RPMI7951 (cell line): ENCODE measurements around the gene IPCEF1. TPM values are rescaled to one million over a fixed set of nuclear protein-coding genes. Genes with fewer than 3 reads are reported as not detected.
"Not testable (repeated sequence)": the region's sequence is repeated elsewhere in the genome, so short reads cannot be mapped to it uniquely, and the experiment has no call there.

ENCODE experiments used
- DNase-seq: peaks from one replicate; pipeline ENCODE4 v3.0.0-alpha.2; 2012; ENCODE audit warnings: low read depth
- total RNA-seq: library from RNA; depleted of rRNA; stranded (reverse); fragments of >200 nt; shearing (Covaris generic); gene quantifications from 2 replicates; pipeline ENCODE4 v1.2.3, GENCODE V29; 2014

IPCEF1 gene
- total RNA-seq, 1 experiment from 2014 or later, result under 0.01 TPM

DNA sequence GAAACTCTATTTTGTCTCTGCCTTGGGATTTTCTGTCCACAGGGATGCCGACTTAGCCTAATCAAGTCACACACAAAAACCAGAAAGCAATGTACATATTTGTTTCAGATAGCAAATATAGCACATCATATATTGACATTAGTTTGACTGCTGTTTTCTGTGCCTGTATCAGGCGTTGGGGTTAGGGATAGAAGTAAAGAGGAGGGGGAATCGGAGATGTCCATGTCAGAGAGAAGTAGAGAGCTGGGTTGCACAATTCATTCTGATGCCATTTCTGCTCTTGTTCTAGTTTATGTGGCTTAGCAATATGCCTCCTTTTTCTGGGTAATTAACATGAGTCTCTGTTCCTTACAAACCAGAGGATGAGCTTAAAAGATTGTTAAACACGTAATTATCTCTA lies 14.7 kb upstream of the IPCEF1 start:
- DNase-seq, result no peak

DNA sequence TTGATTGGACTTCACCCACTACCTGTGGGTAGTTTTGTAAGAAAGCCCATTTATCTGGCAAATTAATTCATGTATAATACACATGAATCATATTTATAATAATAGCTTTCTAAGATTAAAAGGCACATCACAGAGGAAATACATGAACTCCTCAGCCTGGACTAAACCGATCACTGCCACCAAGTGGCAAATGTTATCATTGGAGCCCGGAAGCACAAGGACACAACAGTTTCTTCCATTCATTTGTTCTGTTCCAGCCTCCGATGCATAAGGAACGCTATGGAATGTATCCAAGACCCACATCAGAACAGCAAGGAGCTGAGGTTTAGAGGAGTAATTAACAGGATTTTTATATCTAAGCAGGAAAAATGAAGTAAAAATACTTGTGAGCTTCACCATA lies 13.9 kb upstream of the IPCEF1 start:
- peak; percentile 66 for DNase-seq

DNA sequence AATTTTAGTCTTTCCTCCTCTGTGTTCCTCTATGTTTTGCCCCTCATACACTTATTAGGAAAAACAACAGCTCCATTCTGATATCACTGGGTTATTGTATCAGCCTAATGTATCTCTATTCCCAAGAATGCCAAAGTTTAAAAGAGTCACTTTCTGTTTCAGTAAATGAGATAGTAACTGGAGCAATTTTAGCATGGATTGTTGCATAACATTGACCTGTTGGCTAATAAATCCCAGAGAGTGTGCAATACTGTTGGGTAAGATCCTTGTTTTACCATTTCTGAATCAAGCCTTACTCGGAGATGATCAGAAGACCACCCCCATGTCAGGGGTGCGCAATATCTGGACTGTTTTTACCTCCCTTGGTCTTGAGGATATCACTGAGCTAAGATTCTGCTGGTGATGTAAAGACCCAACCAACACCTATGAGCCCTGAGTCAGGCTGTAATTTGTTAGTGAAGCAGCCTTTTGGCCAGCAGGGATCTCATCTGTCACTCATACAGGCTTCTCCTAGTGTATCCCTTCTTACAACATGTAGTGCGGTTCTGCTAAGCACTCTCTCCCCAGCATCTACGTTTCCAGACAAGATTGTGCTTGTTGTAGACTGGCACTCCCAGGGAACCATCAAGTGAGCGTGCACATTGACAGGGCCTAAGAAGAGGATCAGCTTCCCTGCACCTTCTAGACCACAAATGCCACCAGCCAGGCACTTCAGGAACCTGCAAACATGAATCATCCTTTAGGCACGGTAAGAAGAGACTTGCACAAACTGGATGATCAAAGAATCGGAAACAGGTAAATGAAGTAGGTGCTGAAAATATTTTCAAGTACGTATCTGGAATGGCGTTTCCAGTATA lies 11.5 kb upstream of the IPCEF1 start:
- no peak for DNase-seq

DNA sequence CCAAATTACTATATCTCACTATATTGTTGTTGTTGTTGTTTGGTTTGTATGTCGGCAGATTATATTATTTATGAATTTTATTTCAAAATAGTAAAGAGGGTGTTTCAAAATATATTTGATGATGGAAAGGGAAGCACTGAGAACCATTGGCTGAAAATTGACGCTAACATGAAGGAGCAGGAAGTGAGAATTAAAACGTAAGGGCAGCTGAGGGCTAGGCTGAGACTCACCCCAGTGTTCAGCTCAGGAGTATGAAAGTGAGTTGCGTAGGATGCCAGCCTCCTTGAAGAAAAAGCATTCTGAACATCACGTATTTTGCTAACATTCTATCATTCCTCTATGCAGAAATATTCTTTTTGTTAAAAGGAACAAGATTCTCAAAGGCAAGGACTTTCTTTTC lies 10.7 kb upstream of the IPCEF1 start:
- DNase-seq, result no peak

DNA sequence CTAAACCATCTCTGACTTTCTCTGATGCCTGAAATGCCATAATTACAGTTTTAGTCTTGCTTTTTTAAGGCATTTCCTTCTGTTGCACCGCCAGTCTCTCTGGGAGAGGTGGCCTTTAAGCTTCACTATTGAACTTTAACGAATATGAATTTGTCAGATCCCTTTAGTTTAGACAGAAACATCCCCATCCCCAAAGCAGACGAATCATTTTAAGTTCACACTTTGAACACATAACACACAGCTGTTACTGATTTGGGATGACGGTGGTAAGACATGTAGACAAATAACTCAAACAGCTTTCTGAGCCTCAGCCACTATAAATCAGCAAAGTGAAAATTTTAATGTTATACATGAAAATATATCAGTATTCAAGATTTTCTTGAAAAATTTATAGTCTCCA lies 7.2 kb upstream of the IPCEF1 start:
- no peak for DNase-seq

DNA sequence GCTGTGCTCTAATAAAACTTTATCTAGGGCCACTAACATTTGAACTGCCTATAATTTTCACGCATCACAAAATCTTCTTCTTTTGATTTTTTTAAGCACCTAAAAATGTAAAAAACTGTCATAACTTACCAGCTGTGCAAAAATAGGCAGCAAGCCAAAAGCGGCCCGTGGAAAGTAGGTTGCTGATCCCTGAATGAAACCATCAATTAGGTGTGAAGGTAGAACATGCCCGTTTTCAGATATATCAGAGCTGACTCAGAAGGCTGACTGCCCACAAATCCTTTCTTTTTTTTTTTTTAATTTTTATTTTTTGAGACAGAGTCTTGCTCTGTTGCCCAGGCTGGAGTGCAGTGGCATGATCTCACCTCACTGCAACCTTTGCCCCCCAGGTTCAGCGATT lies 4.9 kb upstream of the IPCEF1 start:
- DNase-seq, result no peak

DNA sequence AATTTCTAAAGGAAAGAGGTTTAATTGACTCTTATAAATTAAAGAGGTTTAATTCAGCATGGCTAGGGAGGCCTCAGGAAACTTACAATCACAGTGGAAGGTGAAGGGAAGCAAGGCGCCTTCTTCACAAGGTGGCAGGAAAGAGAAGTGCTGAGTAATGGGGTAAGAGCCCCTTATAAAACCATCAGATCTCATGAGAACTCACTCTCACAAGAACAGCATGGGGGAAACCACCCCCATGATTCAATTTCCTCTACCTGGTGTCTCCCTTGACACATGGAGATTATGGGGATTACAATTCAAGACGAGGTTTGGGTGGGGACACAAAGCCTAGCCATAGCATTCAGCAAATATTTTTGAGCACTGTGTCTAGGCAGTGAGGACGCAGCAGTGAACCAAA lies 3.9 kb upstream of the IPCEF1 start:
- no peak for DNase-seq

DNA sequence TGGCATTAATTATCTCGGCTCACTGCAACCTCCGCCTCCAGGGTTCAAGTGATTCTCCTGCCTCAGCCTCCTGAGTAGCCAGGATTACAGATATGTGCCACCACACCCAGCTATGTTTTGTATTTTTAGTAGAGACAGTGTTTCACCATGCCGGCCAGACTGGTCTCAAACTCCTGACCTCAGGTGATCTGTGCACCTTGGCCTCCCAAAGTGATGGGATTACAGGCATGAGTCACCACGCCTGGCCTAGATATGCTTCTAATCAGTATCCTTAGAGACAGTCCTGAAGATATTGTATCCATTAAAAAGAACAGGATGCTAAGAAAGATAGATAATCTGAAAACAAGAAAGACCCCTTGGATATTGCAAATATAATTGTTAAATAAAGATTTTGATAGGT lies 3.1 kb upstream of the IPCEF1 start:
- no peak for DNase-seq

DNA sequence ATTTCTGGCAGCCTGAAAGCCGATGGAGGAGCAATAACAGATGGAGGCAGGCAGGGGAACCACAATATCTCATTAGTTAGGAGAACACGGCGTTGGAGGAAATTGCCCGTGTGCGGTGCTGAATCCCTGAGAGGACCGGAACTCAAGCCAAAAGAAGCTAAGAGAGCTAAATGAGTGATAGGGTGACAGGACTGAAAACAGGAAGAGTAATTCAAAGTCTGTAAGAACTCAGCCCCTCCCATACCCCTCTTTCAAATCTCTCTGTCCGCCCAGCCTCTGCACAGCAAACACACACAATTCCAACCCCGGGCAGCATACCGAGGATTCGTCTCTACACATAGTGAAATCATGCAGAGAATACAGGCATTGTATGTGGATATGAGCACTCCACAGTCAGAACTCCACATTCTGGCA lies 2.6 kb upstream of the IPCEF1 start:
- DNase-seq, result peak; percentile 27

DNA sequence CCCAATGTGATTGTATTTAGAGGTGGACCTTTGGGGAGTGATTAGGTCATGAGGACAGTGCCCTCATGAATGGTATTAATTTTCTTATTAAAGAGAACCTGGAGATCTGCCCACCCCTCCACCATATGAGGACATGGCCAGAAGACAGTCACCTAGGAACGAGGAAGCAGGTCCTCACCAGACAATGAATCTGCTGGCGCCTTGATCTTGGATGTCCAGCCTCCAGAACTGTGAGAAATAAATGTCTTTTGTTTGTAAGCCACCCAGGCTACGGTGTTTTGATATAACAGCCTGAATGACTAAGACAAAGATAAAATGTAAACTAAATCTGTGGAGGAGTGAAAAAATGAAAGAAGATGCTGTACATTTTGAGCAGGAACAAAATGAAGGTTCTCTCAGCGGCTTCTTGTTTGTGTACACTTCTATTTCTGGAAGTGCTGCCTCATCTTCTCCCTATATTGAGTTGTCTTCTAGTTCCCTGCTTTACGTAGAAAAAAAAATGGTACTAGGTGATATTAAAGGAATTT lies 1.5 kb upstream of the IPCEF1 start:
- DNase-seq, result no peak

DNA sequence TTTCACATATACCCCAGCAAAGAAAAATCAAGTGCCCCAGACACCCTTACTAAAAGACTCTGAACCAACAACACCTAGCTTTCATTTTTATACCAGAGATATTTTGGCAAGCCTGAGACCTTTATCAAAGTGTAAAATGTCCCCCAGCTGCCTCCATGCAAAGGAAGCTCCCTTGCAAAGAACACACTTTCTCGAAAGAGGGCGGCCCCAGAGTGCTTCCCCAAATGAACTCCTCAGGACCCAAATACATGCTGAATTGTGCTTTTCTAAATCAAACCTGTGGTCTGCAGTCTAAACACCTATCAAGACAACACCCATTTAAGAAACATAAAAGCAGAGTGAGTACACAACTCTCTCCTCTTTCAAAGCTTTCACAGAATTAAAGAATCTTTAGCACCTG lies 490 bp downstream of the IPCEF1 start:
- DNase-seq, result no peak

DNA sequence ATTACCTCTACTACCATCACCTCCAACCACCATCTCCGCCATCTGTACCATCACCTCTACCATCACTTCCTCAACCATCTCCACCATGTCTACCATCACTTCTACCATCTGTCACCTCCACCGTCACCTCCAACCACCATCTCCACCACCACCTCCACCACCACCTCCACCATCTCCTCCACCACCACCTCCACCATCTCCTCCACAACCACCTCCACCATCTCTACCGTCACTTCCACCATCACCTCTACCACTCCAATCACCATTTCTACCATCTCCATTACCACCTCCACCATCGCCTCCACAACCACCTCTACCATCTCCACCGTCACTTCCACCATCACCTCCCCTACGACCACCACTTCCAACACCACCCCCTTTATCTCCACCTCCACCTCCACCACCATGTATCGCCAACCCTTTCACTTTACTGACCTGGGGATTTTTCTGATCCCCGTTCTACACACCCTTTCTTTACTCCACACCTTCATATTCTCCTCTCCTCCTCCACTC lies 2.3 kb downstream of the IPCEF1 start:
- no peak for DNase-seq

DNA sequence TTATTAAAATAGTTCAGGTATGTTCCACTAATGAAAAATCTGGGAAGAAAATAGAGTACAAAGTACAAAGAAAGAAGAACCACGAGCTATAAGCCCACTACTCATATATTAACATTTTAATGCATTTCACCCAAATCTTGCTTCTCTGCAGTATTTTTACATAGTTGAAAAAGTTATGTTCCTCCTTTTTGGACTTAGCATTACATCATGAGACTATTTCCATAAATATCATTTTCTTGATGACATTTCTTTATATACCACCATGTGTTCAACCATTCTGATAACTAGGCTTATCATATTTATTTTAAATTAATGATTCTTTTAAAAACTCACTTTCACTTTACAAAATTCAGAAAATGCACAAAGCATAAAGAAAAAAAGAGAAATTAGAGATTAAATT lies 3.0 kb downstream of the IPCEF1 start:
- DNase-seq, result no peak

DNA sequence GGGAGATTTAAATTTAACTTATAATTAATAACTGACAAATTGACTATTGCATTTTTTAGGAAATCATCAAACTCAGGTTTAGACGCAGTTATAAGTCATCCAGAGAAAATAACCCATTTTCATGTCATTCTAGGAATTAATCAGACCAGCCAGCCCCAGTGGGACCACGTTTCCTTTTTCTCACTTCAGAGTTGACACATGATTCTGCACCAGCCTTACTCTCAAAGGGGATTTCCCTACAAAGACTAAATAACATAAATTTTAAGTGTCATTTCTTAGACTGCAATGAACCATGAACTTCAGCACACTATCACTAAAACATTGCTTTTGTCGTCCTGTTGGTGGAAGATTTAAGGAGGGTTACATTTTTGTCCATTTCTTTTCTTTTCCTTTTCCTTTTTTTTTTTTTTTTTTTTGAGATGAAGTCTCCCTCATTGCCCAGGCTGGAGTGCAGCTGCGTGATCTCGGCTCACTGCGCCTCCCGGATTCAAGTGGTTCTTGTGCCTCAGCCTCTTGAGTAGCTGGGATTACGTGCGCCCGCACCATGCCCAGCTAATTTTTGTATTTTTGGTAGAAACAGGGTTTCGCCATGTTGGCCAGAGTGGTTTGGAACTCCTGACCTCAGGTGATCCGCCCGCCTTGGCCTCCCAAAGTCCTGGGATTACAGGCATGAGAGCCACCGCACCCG lies 3.6 kb downstream of the IPCEF1 start:
- no peak for DNase-seq

DNA sequence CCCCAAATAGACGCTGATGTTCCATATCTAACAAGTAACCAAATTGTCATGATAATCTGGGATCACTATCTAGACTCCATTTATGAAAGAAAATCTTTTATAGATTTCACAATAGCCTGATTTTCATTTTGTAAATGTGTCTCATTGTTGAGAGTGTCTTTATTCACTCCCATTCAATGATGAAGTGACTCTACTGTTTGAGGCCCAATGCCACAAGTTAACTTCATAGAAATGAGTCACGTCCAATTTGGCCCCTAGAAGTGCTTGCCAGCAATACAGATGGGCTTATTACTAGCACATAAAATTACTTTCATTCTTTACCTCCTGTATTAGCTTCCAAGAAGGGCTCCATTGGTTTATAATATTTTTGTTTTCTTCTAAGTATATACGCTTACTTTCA lies 6.3 kb downstream of the IPCEF1 start:
- DNase-seq, result peak; percentile 72

DNA sequence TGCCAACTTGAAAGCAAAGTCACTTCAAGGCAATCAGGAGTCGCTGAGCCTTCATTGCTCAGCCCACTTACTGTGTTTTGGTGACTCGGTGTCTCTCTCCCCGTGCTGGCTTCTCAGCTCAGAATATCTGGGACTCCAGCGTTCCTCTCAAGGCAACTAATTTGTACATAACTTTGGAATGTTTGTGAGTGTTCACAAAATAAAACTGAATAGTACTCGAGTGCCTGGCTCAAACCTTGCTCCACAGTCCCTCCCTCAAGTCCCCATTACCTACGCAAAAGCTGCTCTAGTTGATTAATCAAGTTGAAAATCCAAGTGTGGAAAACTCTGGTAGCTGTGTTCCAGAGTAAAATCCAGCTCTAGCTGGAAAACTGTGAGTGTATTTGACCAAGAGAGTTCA lies 8.6 kb downstream of the IPCEF1 start:
- DNase-seq, result no peak

DNA sequence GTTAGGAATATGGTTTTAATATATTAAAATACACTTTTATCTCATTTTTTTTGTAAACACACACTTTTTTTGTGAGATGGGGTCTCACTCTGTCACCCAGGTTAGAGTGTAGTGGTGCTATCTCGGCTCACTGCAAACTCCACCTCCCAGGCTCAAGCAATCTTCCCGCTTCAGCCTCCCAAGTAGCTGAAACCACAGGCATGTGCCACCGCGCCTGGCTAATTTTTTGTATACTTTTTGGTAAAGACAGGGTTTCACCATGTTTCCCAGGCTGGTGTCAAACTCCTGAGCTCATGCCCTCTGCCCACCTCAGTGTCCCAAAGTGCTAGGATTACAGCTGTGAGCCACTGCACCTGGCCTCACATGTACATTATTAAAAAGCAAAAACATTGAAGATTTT lies 10.8 kb downstream of the IPCEF1 start:
- DNase-seq, result peak; percentile 31

DNA sequence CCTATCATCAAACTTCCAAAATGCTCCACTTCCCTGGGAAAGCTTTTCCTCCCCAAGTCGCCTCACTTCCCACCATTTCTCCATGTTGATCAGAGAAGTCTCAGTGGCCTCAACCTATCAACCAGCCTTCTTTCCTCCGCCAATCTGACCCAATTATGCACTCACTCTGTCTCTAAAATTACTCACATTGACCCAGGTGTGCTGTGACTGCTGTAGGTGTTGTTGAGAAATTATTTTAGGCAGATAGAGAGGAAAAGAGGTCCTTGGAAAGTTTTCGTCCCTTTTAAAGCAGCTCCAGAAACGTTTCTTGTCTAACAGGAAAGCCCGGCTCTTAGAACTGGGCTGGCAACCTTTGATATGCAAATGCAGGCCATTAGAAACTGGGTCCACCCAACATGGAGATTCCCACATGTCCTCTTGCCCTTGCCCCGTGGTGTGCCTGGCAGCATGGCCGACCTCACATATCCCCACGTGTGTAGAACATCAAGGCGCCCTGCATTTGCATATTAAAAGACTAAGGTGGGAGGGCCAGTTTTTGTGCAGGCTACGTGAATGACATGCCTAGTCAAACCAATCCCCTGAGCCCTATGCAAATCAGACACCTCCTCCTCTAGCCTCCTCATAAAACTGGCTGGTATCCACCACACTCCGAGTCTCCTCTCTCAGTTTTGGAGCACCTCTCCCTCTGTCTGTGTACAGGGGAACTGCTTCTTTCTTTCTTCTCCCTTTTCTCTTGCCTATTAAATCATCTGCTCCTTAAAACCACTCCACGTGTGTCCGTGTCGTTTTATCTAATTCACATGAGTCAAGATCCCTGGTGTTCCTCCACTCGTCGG lies 12.9 kb downstream of the IPCEF1 start:
- DNase-seq, result peak; percentile 93

DNA sequence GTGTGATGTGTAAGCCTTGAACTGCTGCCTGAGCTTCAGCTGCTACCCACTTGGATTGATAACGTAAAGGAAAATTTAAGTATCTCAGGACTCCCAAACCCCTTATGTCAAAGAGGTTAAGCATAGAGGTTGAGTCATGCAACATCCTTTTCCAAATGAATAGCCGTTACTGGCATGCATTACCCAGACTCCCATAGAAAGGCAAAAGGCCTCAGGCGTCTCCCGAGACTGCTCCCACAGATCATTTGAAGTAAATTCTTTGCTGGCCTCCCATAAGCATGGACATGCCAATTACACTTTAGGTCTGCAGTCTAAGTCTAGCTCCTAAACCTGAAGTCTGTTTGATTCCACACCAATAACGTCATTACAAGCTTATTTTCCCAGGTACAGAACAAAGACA lies 14.7 kb downstream of the IPCEF1 start:
- DNase-seq, result peak; percentile 96

DNA sequence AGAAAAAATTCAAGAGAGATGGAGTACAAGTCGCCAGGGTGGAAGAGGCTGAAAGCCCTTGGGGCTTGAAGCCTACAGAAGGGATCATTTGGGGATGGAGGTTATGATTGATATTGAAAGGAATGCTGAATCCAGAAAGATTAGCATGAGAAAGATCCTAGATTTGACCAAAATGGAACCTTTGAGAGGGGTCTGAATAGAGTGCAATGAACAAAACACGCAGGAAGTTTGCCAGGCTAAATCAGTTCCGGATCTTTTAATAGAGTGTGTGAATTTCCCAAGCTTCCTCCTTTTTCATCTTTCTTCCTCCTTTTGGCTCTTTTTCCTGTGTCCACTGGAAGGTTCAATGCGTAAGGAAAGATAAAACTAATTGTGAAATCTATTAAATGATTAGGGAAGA lies 15.3 kb downstream of the IPCEF1 start:
- DNase-seq, result peak; percentile 77

DNA sequence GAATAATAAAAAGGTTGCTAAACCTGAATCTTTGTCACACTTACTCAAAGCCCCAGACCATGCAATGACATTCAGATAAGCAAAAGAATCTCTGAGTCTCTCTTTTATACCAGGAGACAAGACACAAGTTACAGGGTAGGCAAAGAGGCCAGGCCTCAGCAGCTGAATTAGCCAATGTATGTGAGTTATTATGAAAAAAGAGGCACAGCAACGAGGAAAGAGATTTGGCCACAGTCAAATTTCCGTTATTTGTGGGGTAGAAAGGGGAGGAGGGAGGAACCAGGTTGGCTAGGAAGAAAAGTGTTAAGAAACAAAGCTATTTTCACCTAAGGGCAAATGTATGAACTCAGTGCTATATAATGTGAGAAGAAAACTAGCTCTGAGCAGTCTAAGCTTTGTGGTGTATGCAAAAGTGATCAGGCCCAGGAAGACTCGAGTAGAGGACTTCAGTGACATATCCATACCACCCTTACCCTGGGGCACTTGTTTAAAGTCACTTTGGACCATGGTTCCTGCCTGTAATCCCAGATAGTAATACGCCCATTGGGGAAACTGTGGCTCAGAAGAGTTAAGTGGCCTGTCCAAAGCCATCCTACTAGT lies 19.1 kb downstream of the IPCEF1 start:
- no peak for DNase-seq

DNA sequence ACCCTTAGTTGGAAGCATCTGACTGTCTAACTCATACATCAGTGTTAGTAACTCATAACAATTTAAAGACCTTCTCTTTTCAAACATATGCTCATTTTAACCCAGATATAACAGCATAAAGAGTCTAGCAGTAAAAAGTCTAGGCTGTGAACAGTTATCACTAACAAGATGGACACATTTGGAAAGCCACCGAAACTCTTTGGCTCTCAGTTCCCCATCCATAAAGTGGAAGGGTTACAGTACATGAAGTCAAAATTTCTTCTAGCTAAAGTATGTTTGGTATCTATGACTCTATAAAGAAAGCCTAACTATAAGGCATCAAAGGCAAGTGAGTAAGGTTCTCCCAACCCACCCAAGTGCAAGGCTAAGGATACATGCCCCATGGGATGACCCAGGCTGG lies 22.5 kb downstream of the IPCEF1 start:
- DNase-seq, result not testable (repeated sequence)
